ENCODE results near the gene ZBTB17. TPM values are rescaled to one million over a fixed set of nuclear protein-coding genes. Genes with fewer than 3 reads are reported as not detected.
"Not testable (repeated sequence)": the region's sequence is repeated elsewhere in the genome, so short reads cannot be mapped to it uniquely, and the experiment has no call there.

Gene ZBTB17
- total RNA-seq, 3 donors from 2014 or later: 74.2 to 86.9 (median 81.1) TPM

DNA sequence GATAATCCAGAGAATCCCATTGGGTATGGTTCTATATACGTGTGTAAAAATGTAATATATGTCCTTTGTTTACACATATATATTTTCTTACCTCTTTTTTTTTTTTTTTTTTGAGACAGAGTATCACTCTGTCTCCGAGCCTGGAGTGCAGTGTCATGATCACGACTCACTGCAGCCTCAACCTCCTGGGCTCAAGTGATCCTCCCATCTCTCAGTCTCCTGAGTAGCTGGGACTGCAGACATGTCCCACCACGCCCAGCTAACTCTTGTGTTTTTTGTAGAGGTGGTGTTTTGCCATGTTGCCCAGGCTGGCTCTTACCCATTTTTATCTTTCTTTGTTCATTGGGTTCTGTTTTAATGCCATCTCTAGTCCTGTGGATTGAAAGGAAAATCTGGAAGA, 59.5 kb downstream of the ZBTB17 start:
- DNase-seq: no peak
- Mint-ChIP-seq H3K27me3 (ENCODE audit: low read depth) (no peaks in the 10 kb centered on the region), H3K4me1 (ENCODE audit: low read depth) (peaks cover 41% of the 10 kb centered on the region), H3K36me3 (ENCODE audit: insufficient read depth) (peaks cover 40% of the 10 kb centered on the region), H3K9me3 (no peaks in the 10 kb centered on the region), H3K4me3 (peak overlapping the region; percentile 57)
- ATAC-seq: peak in 1 of 2 donors; percentile 29

DNA sequence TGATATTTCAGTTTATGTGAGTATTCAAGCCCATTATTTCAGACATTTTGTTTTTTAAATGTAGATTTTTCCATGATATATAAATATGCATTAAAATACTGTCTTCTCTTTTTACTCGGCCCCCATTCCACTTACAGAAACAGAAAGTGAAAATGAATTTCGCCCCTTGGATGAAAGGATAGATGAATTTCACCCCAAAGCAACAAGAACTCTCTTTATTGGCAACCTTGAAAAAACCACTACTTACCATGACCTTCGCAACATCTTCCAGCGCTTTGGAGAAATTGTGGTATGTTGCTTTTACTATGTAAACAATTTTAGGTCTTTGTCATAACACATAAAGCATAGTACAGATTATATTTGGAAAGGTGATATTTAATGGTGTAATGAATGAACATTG, 59.9 kb downstream of the ZBTB17 start:
- Mint-ChIP-seq H3K9me3 (no peaks in the 10 kb centered on the region), H3K36me3 (ENCODE audit: insufficient read depth) (peaks cover 40% of the 10 kb centered on the region), H3K27me3 (ENCODE audit: low read depth) (no peaks in the 10 kb centered on the region), H3K4me3 (peak overlapping the region; percentile 57), H3K4me1 (ENCODE audit: low read depth) (peaks cover 41% of the 10 kb centered on the region)
- ATAC-seq (no peak), DNase-seq (no peak)

DNA sequence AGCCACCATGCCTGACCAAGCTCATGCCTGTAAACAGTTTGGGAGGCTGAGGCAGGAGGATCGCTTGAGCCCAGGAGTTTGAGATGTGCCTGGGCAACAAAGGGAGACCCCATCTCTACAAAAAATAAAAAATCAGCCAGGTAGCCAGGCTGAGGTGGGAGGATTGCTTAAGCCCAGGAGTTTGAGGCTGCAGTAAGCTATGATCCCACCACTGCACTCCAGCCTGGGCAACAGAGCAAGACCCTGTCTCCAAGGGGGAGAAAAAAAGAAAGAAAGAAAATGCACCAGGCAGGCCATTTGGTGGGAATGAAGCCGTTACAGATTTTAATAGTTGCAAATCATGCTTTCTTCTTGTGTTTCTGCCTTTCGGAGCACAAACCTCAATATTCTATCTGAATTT, 62.3 kb downstream of the ZBTB17 start:
- not testable (repeated sequence) for H3K9me3 Mint-ChIP-seq; H3K27me3 Mint-ChIP-seq (ENCODE audit: low read depth); DNase-seq; H3K4me3 Mint-ChIP-seq; ATAC-seq
- Mint-ChIP-seq H3K36me3 (ENCODE audit: insufficient read depth) (peaks cover 34% of the 10 kb centered on the region), H3K4me1 (ENCODE audit: low read depth) (peaks cover 29% of the 10 kb centered on the region)

DNA sequence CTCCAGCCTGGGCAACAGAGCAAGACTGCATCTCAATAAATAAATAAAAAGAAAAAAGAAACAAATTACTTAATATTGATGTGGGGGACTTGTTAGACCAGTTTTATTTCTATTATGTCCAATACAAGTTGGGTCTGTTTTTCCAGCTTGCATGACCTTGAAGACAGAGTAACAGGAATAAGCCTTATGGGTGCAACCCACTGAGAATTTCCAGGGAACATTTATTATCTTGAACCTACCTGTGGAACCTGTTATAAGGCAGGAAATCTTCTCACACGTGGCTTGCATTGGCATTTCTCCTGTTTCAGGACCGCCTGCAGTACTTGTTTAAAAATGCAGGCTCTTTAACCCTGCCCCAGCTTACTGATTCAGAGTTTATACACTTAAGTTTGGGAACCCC, 64.0 kb downstream of the ZBTB17 start:
- H3K4me1 Mint-ChIP-seq (ENCODE audit: low read depth): peaks cover 21% of the 10 kb centered on the region
- ATAC-seq (no peak), DNase-seq (no peak)
- no peak overlapping the region for H3K4me3 Mint-ChIP-seq
- H3K9me3 Mint-ChIP-seq: no peaks in the 10 kb centered on the region
- H3K36me3 Mint-ChIP-seq (ENCODE audit: insufficient read depth): peaks cover 30% of the 10 kb centered on the region
- H3K27me3 Mint-ChIP-seq (ENCODE audit: low read depth): no peaks in the 10 kb centered on the region

DNA sequence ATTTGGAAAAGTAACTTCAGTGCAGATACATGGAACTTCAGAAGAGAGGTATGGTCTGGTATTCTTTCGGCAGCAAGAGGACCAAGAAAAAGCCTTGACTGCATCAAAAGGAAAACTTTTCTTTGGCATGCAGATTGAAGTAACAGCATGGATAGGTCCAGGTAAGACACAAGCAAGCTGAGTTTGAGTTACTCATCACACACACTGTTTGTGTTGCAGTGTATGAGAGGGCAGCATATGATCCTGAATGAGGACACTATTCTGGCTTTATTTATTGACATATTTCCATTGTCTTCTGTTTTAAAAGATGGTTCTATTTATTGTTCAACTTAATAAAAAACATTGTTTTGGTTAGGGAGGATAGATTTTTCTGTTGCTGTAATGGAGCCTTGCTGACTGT, 64.8 kb downstream of the ZBTB17 start:
- no peak overlapping the region for H3K4me3 Mint-ChIP-seq

DNA sequence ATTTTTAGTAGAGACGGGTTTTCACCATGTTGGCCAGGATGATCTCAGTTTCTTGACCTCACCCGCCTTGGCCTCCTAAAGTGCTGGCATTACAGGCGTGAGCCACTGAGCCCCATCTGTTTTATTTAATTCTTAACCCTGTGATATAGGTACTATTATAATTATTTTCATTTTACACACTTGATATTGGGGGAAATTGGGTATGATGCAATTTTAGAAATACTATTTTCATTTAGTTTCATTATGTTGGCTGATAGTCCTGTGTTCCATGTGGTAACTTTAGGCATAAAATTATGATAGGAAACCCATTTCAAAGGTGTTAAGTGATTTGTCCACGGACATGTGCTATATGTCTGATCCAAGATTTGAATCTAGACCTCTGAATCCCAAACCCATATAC, 67.3 kb downstream of the ZBTB17 start:
- Mint-ChIP-seq H3K36me3 (ENCODE audit: insufficient read depth) (peaks cover 19% of the 10 kb centered on the region), H3K4me3 (no peak overlapping the region), H3K4me1 (ENCODE audit: low read depth) (peaks cover 3% of the 10 kb centered on the region), H3K27me3 (ENCODE audit: low read depth) (no peaks in the 10 kb centered on the region), H3K9me3 (no peaks in the 10 kb centered on the region)
- no peak for ATAC-seq
- no peak for DNase-seq

More for the DNA sequence above, 64.8 kb downstream of the ZBTB17 start:
- no peaks in the 10 kb centered on the region for H3K27me3 Mint-ChIP-seq (ENCODE audit: low read depth)
- DNase-seq (no peak), ATAC-seq (no peak)
- H3K9me3 Mint-ChIP-seq: no peaks in the 10 kb centered on the region
- peaks cover 13% of the 10 kb centered on the region for H3K4me1 Mint-ChIP-seq (ENCODE audit: low read depth)
- H3K36me3 Mint-ChIP-seq (ENCODE audit: insufficient read depth): peaks cover 24% of the 10 kb centered on the region

DNA sequence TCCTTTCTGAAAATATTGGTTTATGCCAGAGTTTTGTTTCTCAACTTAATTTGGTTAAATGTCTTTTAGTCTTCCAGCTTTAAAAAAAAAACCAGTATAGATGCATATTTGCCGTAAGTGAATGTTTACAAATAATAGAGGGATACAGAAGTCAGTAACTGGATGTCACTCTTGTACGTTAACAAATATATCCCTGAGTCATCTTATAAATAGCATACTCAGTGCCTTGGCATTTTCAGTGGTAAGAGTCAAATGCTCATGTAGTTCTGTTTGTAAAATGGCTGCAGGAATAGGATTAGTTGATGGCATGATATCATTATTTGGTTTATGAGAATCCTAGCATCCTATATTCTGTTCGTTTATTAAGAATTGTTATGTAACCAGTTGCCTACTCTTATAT, 73.0 kb downstream of the ZBTB17 start:
- ATAC-seq (no peak), DNase-seq (no peak)
- Mint-ChIP-seq H3K4me3 (no peak overlapping the region), H3K4me1 (ENCODE audit: low read depth) (peaks cover 32% of the 10 kb centered on the region), H3K9me3 (no peaks in the 10 kb centered on the region), H3K27me3 (ENCODE audit: low read depth) (no peaks in the 10 kb centered on the region), H3K36me3 (ENCODE audit: insufficient read depth) (peaks cover 14% of the 10 kb centered on the region)

DNA sequence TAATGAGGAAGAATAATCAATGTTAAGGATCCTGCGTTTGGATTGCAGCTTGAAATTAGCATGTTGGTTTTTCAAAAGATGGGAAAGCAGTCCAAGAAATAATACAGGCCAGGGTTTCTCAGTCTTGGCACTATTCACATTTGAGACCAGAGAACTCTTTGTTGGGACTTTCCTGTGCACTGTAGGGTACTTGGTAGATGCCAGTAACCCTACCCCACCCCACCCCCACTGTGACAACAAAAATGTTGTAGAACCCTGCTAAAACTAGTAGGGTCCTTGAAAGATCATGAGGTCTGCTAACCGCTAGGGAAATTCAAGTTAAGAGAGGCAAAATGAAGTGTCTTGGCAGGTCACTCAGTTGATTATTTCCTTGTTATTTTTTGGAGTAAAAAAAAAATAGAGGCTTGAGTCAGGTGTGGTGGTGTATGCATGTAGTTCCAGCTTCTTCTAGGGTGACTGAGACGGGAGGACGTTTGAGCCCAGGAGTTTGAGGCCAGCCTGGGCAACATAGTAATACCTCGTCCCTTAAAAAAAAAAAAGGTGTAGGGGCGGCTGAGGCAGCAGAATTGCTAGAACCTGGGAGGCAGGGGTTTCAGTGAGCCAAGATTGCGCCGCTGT, 75.1 kb downstream of the ZBTB17 start:
- DNase-seq (no peak), ATAC-seq (no peak)
- H3K27me3 Mint-ChIP-seq (ENCODE audit: low read depth): no peaks in the 10 kb centered on the region
- no peak overlapping the region for H3K4me3 Mint-ChIP-seq
- no peaks in the 10 kb centered on the region for H3K9me3 Mint-ChIP-seq
- H3K4me1 Mint-ChIP-seq (ENCODE audit: low read depth): peaks cover 37% of the 10 kb centered on the region
- peaks cover 18% of the 10 kb centered on the region for H3K36me3 Mint-ChIP-seq (ENCODE audit: insufficient read depth)

DNA sequence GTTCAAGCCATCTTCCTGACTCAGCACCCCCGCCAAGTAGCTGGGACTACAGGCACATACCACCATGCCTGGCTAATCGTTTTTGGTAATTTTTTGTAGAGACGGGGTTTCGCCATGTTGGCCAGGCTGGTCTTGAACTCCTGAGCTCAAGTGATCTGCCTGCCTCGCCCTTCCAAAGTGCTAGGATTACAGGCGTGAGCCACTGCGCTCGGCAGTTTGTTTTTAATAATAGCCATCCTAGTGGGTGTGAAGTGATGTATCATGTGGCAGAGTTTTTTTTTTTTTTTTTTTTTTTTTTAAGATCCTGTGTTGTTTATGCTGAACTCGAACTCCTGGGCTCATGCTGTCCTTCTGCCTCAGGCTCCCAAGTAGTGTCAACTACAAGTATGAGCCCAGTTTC, 76.6 kb downstream of the ZBTB17 start:
- DNase-seq (no peak), ATAC-seq (no peak)
- Mint-ChIP-seq H3K4me1 (ENCODE audit: low read depth) (peaks cover 42% of the 10 kb centered on the region), H3K27me3 (ENCODE audit: low read depth) (no peaks in the 10 kb centered on the region), H3K9me3 (no peaks in the 10 kb centered on the region), H3K36me3 (ENCODE audit: insufficient read depth) (peaks cover 22% of the 10 kb centered on the region), H3K4me3 (no peak overlapping the region)

DNA sequence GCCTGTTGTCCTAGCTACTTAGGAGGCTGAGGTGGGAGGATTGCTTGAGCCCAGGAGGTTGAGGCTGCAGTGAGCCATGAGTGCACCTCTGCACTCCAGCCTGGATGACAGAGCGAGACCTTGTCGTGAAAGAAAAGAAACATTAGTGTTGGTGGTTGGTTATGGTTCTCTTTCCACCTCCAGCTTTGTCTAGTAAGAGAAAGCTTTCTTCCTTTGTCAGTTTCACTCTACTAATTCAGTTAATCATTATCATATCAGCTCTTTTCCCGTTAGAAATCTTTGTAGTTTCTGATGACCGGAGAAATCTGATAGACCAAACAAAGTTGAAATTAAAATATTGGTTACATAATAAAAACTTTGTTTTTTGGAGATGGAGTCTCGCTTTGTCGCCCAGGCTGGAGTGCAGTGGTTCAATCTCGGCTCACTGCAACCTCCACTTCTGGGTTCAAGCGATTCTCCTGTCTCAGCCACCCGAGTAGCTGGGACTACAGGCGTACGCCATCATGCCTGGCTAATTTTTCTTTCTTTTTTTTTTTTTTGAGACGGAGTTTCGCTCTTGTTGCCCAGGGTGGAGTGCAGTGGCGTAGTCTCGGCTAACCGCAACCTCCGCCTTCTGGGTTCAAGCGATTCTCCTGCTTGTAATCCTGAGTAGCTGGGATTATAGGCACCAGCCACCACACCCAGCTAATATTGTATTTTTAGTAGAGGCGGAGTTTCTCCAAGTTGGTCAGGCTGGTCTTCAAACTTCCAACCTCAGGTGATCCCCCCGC, 78.9 kb downstream of the ZBTB17 start:
- H3K36me3 Mint-ChIP-seq (ENCODE audit: insufficient read depth): peaks cover 23% of the 10 kb centered on the region
- H3K4me1 Mint-ChIP-seq (ENCODE audit: low read depth): peaks cover 42% of the 10 kb centered on the region
- H3K4me3 Mint-ChIP-seq; H3K9me3 Mint-ChIP-seq; ATAC-seq; H3K27me3 Mint-ChIP-seq (ENCODE audit: low read depth); DNase-seq: not testable (repeated sequence)

DNA sequence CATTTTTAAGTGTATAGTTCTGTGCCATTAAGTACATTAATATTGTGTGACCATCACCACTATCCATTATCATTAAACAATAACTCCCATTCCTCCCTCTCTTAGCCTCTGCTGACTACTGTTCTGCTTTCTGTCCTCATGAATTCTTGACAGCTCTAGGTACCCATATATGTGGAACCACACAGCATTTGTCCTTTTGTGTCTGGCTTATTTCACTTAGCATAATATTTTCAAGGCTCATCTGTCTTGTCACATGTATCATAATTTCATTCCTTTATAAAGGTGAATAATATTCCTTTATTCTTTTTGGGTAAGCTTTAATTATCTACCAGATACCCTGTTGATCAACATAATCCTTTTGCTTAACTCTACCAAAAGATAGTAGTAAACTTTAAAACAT, 80.7 kb downstream of the ZBTB17 start:
- H3K4me3 Mint-ChIP-seq: no peak overlapping the region
- no peaks in the 10 kb centered on the region for H3K9me3 Mint-ChIP-seq
- peaks cover 39% of the 10 kb centered on the region for H3K4me1 Mint-ChIP-seq (ENCODE audit: low read depth)
- H3K36me3 Mint-ChIP-seq (ENCODE audit: insufficient read depth): peaks cover 28% of the 10 kb centered on the region
- H3K27me3 Mint-ChIP-seq (ENCODE audit: low read depth): no peaks in the 10 kb centered on the region
- DNase-seq (no peak), ATAC-seq (no peak)

DNA sequence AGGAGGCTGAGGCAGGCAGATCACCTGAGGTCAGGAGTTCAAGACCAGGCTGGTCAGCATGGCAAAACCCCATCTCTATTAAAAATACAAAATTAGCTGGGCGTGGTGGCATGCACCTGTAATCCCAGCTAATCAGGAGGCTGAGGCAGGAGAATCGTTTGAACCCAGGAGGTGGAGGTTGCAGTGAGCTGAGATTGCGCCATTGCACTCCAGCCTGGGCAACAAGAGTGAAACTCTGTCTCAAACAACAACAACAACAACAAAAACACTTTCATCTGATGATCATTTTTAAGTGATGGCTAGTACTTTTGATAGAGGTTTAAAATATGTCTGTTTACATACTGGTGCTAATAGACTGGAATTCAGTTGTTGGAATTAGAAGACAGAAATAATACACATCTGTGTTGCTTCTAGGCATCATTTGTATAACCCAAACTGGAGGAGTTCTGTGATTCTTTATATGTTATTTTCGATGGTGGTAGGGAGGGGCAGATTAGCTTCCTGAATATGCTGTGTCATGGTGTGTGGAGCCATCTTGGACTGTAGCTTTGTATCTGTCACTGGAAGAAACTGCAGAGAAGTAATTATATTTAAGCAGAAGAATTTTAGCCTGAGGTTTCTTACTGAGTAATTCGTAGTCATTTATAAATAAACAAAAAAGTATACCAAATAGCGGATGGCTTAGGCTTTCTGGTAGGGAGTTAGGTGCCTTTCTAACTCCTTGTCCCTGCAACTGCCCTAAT, 82.9 kb downstream of the ZBTB17 start:
- peaks cover 23% of the 10 kb centered on the region for H3K36me3 Mint-ChIP-seq (ENCODE audit: insufficient read depth)
- not testable (repeated sequence) for DNase-seq; H3K4me3 Mint-ChIP-seq; ATAC-seq; H3K9me3 Mint-ChIP-seq; H3K27me3 Mint-ChIP-seq (ENCODE audit: low read depth)
- H3K4me1 Mint-ChIP-seq (ENCODE audit: low read depth): peaks cover 30% of the 10 kb centered on the region
